Lower leg skin (tissue), 4 donors: ENCODE data around the gene SIRPA. TPM values are rescaled to one million over a fixed set of nuclear protein-coding genes. Genes with fewer than 3 reads are reported as not detected.

ENCODE experiments used
- DNase-seq, 2 donors: peaks; one replicate each; pipeline ENCODE4 v3.0.0-alpha.2; 2019; ENCODE audit warnings: low spot score in 2 of 2
- H3K4me3 ChIP-seq: fragments of 200-600 bp; sonication (generic); 2 replicates; pipeline ENCODE4 v1.5.1; 2017; ENCODE audit warnings: mild to moderate bottlenecking, low read depth; ENCODE audit not compliant: poor library complexity, severe bottlenecking
- POLR2A ChIP-seq, 2 donors: fragments of 450-650 bp; IDR thresholded peaks; one replicate each; pipeline ENCODE4 v1.6.1; 2016 to 2017; ENCODE audit warnings: antibody characterized with exemption in 2 of 2, mild to moderate bottlenecking in 1 of 2, moderate library complexity in 1 of 2
- WGBS, 2 donors: methylation state at CpG; one replicate each; pipeline ENCODE4 v1.1.5; 2018; 5-methylcytosine and 5-hydroxymethylcytosine counted together
- intact Hi-C: fragments of 100-400 bp; cut with DNase I; formaldehyde crosslinking; loops from one replicate; pipeline ENCODE4 v1.15.0; 2023; ENCODE audit warnings: low total_unique reads
- total RNA-seq, 4 donors: library from RNA; depleted of rRNA; stranded (reverse); fragments of >200 nt; gene quantifications; one replicate each; pipeline ENCODE4 v1.1.0, GENCODE V29; 2016
- TF ChIP-seq, protein P1 (sequence below), 3 donors: fragments of 450-650 bp; IDR thresholded peaks; one replicate each; pipeline ENCODE4 v1.5.1; 2016; ENCODE audit warnings: antibody characterized with exemption in 3 of 3, mild to moderate bottlenecking in 3 of 3, moderate library complexity in 2 of 3

Gene SIRPA
- total RNA-seq, 4 donors from 2014 or later = 29.3 to 55.0 (median 44.1) TPM

DNA sequence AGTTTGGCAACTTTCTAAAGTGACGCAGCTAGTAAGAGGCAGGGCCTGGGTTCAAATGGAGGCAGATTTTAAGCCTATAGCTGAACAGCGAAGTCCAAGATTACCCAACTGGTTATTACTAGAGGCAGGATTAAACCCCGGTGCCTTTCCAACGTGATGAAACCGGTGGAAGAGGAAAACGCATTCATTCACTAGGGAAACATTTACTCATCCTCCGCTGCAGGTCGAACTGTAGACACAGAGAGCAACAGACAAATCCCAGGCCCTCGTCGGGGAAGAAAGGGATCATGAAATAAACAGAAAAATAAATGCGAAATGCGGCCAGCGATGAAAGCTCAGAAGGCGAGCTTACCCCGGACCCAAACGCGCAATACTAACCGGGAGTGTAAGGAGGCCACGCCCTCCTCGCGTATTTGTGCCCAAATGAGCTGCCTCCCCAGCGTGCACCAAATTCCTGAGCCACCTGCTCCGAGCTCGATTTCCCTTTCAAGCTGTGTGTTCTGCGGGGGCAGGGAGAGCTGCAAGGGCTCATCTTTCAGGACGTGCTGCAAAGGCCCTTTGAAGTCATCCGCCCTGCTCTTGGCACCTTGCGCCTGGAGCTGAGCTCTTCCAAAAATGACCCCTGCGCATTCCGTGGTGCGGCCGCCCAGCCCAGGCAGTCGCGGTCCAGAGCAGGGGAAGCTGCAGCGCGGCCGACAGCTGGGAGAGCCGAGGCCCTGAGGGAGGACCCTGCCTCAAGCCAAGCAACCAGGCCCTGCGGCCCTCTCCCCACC, 51.7 kb downstream of the SIRPA start:
- DNase-seq = peak in 1 of 2 donors; percentile 88
- H3K4me3 ChIP-seq = no peak overlapping the region
- no peak for TF ChIP-seq POLR2A (IDR thresholded peaks at IDR 0.05)
- TF ChIP-seq, protein P1, sequence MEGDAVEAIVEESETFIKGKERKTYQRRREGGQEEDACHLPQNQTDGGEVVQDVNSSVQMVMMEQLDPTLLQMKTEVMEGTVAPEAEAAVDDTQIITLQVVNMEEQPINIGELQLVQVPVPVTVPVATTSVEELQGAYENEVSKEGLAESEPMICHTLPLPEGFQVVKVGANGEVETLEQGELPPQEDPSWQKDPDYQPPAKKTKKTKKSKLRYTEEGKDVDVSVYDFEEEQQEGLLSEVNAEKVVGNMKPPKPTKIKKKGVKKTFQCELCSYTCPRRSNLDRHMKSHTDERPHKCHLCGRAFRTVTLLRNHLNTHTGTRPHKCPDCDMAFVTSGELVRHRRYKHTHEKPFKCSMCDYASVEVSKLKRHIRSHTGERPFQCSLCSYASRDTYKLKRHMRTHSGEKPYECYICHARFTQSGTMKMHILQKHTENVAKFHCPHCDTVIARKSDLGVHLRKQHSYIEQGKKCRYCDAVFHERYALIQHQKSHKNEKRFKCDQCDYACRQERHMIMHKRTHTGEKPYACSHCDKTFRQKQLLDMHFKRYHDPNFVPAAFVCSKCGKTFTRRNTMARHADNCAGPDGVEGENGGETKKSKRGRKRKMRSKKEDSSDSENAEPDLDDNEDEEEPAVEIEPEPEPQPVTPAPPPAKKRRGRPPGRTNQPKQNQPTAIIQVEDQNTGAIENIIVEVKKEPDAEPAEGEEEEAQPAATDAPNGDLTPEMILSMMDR (IDR thresholded peaks at IDR 0.05) = no peak
- intact Hi-C loops = no loop called here
- 16 to 19% methylated on average over 35 to 37 of the region's 39 CpGs for WGBS, 2 donors

DNA sequence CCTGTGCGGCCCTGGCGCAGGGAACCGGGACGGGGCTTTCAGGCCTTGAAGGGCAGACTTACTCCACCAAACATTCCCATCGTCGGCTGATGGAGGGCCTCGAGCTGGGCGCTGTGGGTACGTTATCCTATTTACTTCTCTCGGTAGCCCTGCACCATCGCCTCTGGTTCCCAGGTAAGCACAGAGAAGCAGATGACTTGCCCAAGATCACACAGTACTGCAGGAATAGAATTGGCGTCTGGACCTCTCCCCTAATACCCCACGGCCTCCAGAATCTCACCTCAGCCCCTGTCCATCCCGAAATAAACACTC, 52.3 kb downstream of the SIRPA start:
- TF ChIP-seq POLR2A (IDR thresholded peaks at IDR 0.05) = no peak
- TF ChIP-seq, protein P1 (IDR thresholded peaks at IDR 0.05) = no peak
- no peak overlapping the region for H3K4me3 ChIP-seq
- WGBS, 2 donors = 78 to 86% methylated on average over 8 to 14 of the region's 14 CpGs
- peak in 1 of 2 donors; percentile 82 for DNase-seq
- intact Hi-C loops = no loop called here

DNA sequence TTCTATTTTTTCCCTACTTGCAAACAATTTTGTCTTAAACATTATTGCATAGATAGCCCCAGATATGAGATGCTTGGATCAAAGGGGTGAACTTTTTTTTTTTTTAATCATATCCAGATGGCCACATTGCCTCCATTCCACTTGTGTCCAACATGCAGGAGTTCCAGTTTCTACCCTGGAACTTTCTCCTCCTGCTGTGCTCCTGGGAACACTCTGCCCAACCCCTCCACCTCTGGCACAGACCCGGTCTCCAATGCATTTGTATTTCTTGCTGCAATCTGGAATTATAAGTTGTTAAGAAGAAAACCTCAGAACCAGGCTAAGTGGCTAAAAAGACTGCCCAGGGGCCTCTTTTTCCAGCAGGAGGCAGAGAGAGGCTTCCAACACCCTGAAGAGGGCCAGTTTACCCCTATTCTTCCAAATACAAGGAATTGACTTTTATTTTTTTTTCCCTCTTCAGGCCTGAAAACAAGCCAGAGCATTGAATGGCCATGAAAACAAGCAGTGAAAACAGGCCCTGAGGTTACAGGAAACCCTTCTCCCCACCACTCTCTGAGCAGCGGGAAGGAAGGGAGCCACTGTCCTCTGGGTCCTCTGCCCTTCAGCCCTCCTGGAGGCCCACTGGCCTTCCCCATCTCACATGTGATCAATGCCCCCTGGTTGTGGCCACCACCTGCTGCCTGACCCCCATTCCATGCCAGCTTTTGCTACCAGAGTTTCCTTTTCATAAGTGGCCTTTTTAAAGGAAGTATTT, 54.3 kb downstream of the SIRPA start:
- DNase-seq = peak in 1 of 2 donors; percentile 75
- WGBS, 2 donors = 52 to 55% methylated on average over 2 of the region's 2 CpGs
- intact Hi-C loops = no loop called here
- H3K4me3 ChIP-seq = no peak overlapping the region
- no peak for TF ChIP-seq POLR2A (IDR thresholded peaks at IDR 0.05)
- TF ChIP-seq, protein P1 (IDR thresholded peaks at IDR 0.05) = no peak

DNA sequence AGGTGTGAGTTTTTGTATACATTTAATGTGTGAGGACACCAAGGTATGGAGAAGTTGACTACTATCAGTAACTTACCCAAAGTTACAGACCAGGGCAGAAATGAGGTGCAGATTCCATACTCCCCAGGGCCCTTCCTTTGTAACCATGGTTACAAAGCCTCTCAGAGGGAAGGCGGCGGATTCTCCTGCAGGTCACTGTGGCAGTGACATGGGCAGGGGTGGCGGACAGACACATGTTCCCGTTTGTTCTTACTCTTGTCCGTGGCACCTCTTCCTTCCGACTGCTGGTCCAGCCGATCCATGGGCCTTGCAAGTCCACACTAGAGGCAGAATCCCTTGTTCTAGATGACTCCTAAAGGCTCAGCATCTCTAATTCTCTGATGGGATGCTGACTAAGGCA, 55.6 kb downstream of the SIRPA start:
- TF ChIP-seq, protein P1 (IDR thresholded peaks at IDR 0.05) = no peak
- TF ChIP-seq POLR2A (IDR thresholded peaks at IDR 0.05) = no peak
- H3K4me3 ChIP-seq = no peak overlapping the region
- WGBS, 2 donors = 85 to 90% methylated on average over 7 of the region's 7 CpGs
- peak in 1 of 2 donors; percentile 73 for DNase-seq
- intact Hi-C loops = no loop called here

DNA sequence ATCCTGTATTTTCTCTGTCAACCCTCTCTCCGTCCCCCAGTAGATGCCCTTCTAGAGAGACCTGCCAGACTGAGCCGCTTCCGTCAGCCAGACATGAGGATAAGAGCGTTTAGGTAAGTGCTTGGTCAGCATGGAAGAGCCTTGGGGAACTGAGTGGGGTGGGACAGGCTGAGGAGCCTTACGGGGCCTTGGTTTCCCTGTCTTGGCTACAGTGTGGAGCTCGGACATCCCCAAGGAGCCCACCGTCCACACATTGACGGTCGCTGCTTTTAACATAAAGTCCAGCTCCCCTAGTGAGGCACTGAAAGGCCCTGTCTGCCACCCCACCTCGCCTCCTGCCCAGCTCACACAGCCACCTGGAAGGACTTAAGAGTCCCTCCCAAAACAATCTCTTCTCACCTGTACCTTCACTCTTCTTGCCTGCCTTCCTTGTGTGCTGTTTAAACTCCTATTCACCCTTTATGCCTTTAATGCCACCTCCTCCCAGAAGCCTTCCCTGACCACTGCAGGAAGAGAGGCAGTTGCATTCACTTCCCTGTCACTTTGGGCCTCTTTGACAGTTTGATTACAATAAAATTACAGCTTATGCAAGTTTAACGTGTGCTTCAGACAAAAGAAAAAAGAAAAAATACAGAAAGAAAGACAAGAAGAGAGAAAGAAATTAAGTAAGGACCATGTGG, 56.4 kb downstream of the SIRPA start:
- no peak for TF ChIP-seq POLR2A (IDR thresholded peaks at IDR 0.05)
- TF ChIP-seq, protein P1 (IDR thresholded peaks at IDR 0.05) = no peak
- WGBS, 2 donors = 80 to 87% methylated on average over 11 of the region's 11 CpGs
- no peak overlapping the region for H3K4me3 ChIP-seq
- peak in 1 of 2 donors; percentile 31 for DNase-seq
- intact Hi-C loops = no loop called here
